NCI-H128 (cell line): ENCODE measurements around the gene EPHB1.
"Not testable (repeated sequence)": the region's sequence is repeated elsewhere in the genome, so short reads cannot be mapped to it uniquely, and the experiment has no call there.

Source experiments
- DNase-seq: peaks from one replicate; lab custom pipeline; 2025; ENCODE audit not compliant: unreplicated experiment; lab: John Stamatoyannopoulos, UW

The EPHB1 gene

GRCh38 chr3:135109681-135110080, 314.6 kb downstream of the EPHB1 start:
- DNase-seq: no peak

GRCh38 chr3:135114551-135114950, 319.5 kb downstream of the EPHB1 start:
- not testable (repeated sequence) for DNase-seq

GRCh38 chr3:135117977-135118376, 322.9 kb downstream of the EPHB1 start:
- DNase-seq: no peak

- DNase-seq: no peak
These were observed 323.7 kb downstream of the EPHB1 start for GRCh38 chr3:135118792-135119191.

GRCh38 chr3:135125171-135125801, 330.2 kb downstream of the EPHB1 start:
- no peak for DNase-seq

GRCh38 chr3:135127946-135128470, 332.9 kb downstream of the EPHB1 start:
- no peak for DNase-seq

- DNase-seq: no peak
These were observed 333.8 kb downstream of the EPHB1 start for GRCh38 chr3:135128818-135129217.

GRCh38 chr3:135131290-135131689, 336.2 kb downstream of the EPHB1 start:
- DNase-seq: no peak

GRCh38 chr3:135133905-135134683, 339.0 kb downstream of the EPHB1 start:
- no peak for DNase-seq

- no peak for DNase-seq
These were observed 339.6 kb downstream of the EPHB1 start for GRCh38 chr3:135134684-135135075.

- DNase-seq: no peak
These were observed 340.4 kb downstream of the EPHB1 start for GRCh38 chr3:135135445-135135844.

GRCh38 chr3:135136361-135137100, 341.5 kb downstream of the EPHB1 start:
- no peak for DNase-seq

- DNase-seq: no peak
These were observed 342.2 kb downstream of the EPHB1 start for GRCh38 chr3:135137296-135137695.

GRCh38 chr3:135138776-135139175, 343.7 kb downstream of the EPHB1 start:
- no peak for DNase-seq

GRCh38 chr3:135140591-135140990, 345.5 kb downstream of the EPHB1 start:
- DNase-seq: no peak

- DNase-seq: no peak
These were observed 346.1 kb downstream of the EPHB1 start for GRCh38 chr3:135141160-135141559.

GRCh38 chr3:135141672-135142071, 346.6 kb downstream of the EPHB1 start:
- DNase-seq: no peak

GRCh38 chr3:135142530-135142929, 347.5 kb downstream of the EPHB1 start:
- no peak for DNase-seq

GRCh38 chr3:135143474-135143873, 348.4 kb downstream of the EPHB1 start:
- no peak for DNase-seq

- DNase-seq: no peak
These were observed 350.5 kb downstream of the EPHB1 start for GRCh38 chr3:135145581-135145980.

GRCh38 chr3:135147657-135148056, 352.6 kb downstream of the EPHB1 start:
- DNase-seq: no peak
